Measurements from ENCODE around the gene FHOD3. TPM values are rescaled to one million over a fixed set of nuclear protein-coding genes. Genes with fewer than 3 reads are reported as not detected.

FHOD3 gene
- total RNA-seq, 2 experiments from 2014 or later = not detected

- DNase-seq = no peak
- ChIA-PET POLR2A (no interaction called here), CTCF (no interaction called here)
- intact Hi-C loops (cut with micrococcal nuclease) = no loop called here
- H3K9me3 Mint-ChIP-seq = no peaks in the 10 kb centered on the region
- no peaks in the 10 kb centered on the region for H3K36me3 Mint-ChIP-seq (ENCODE audit: low read depth)
- no peaks in the 10 kb centered on the region for H3K4me1 Mint-ChIP-seq (ENCODE audit: low read depth)
- no peak overlapping the region for H3K27ac Mint-ChIP-seq
- no peak for ATAC-seq
- H3K4me3 Mint-ChIP-seq = no peak overlapping the region
- peaks cover 13% of the 10 kb centered on the region for H3K27me3 Mint-ChIP-seq
- TF ChIP-seq, protein P1, sequence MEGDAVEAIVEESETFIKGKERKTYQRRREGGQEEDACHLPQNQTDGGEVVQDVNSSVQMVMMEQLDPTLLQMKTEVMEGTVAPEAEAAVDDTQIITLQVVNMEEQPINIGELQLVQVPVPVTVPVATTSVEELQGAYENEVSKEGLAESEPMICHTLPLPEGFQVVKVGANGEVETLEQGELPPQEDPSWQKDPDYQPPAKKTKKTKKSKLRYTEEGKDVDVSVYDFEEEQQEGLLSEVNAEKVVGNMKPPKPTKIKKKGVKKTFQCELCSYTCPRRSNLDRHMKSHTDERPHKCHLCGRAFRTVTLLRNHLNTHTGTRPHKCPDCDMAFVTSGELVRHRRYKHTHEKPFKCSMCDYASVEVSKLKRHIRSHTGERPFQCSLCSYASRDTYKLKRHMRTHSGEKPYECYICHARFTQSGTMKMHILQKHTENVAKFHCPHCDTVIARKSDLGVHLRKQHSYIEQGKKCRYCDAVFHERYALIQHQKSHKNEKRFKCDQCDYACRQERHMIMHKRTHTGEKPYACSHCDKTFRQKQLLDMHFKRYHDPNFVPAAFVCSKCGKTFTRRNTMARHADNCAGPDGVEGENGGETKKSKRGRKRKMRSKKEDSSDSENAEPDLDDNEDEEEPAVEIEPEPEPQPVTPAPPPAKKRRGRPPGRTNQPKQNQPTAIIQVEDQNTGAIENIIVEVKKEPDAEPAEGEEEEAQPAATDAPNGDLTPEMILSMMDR (IDR thresholded peaks at IDR 0.05) = no peak
Measured at GRCh38 chr18:36366994-36367839, 69.7 kb downstream of the FHOD3 start.

DNA sequence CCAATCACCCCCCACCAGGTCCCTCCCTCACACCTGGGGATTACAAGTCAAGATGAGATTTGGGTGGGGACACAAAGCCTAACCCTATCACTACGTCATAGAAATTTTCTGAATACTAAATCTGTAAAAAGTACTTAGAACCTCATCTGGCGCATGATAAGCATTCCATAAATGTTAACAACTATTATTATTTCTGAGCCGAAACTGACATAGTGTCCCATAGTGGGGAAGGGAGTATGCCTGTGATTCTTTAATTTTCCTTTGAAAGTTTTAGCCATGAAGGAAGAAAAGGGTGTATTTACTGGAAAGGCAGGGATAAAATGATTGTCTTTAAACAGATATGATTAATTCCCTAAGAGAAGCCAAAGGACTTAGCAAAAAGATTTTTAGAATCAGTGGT lies 71.4 kb downstream of the FHOD3 start:
- ChIA-PET CTCF (no interaction called here), POLR2A (no interaction called here)
- ATAC-seq (no peak), DNase-seq (no peak)
- Mint-ChIP-seq H3K27me3 (peaks cover 26% of the 10 kb centered on the region), H3K9me3 (no peaks in the 10 kb centered on the region), H3K4me1 (ENCODE audit: low read depth) (no peaks in the 10 kb centered on the region), H3K4me3 (no peak overlapping the region), H3K36me3 (ENCODE audit: low read depth) (no peaks in the 10 kb centered on the region), H3K27ac (no peak overlapping the region)
- TF ChIP-seq, protein P1 (IDR thresholded peaks at IDR 0.05) = no peak
- intact Hi-C loops (cut with micrococcal nuclease) = no loop called here

GRCh38 chr18:36372903-36373311 lies 75.4 kb downstream of the FHOD3 start:
- CTCF ChIA-PET = no interaction called here
- ATAC-seq = no peak
- TF ChIP-seq, protein P1 (IDR thresholded peaks at IDR 0.05) = no peak
- Mint-ChIP-seq H3K27me3 (peaks cover 30% of the 10 kb centered on the region), H3K4me3 (no peak overlapping the region), H3K4me1 (ENCODE audit: low read depth) (no peaks in the 10 kb centered on the region), H3K36me3 (ENCODE audit: low read depth) (no peaks in the 10 kb centered on the region), H3K9me3 (no peaks in the 10 kb centered on the region), H3K27ac (no peak overlapping the region)
- intact Hi-C loops (cut with micrococcal nuclease) = no loop called here
- POLR2A ChIA-PET = no interaction called here
- no peak for DNase-seq

DNA sequence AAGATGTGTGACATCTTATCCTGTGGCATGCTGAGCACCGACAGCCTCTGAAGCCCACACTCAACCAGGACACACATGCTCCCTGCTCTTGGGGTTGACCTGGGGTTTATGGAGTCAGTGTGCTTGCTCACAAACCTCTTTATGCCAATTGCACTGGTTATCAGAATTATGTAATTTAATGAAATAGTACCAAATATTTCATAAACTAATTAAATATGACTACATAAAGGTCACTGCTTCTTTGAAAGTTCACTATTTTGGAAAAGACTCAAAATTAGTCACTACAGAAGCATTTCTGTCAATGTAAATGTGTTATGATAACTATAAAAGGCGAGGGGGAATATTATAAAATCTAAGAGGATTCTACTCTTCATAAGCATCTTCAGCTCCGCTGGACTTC lies 76.7 kb downstream of the FHOD3 start:
- POLR2A ChIA-PET = no interaction called here
- no peak for ATAC-seq
- TF ChIP-seq, protein P1 (IDR thresholded peaks at IDR 0.05) = no peak
- intact Hi-C loops (cut with micrococcal nuclease) = no loop called here
- Mint-ChIP-seq H3K9me3 (no peaks in the 10 kb centered on the region), H3K36me3 (ENCODE audit: low read depth) (no peaks in the 10 kb centered on the region), H3K27me3 (peaks cover 29% of the 10 kb centered on the region), H3K27ac (no peak overlapping the region), H3K4me3 (no peak overlapping the region), H3K4me1 (ENCODE audit: low read depth) (no peaks in the 10 kb centered on the region)
- CTCF ChIA-PET = no interaction called here
- no peak for DNase-seq

DNA sequence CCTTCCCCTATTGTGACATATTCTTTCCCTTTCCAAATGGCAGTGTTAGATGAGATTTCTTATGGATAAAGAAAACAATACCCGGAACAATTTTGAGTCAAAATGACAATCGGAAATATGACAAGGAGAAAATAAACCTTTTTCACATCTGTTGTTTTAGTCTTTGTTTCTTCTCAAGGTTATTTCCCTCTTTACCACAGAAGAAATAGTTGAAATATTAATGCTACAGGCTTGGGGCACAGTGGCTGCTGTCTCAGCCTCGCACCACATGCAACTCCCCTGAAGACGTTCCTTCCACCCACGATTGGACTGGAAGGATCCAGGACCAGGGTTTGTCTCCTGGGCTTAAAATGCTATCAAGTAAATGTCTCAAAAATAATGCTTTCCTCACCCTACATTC lies 77.6 kb downstream of the FHOD3 start:
- H3K9me3 Mint-ChIP-seq = no peaks in the 10 kb centered on the region
- TF ChIP-seq, protein P1 (IDR thresholded peaks at IDR 0.05) = no peak
- H3K27ac Mint-ChIP-seq = no peak overlapping the region
- ATAC-seq (no peak), DNase-seq (no peak)
- intact Hi-C loops (cut with micrococcal nuclease) = no loop called here
- ChIA-PET CTCF (no interaction called here), POLR2A (no interaction called here)
- peaks cover 28% of the 10 kb centered on the region for H3K27me3 Mint-ChIP-seq
- H3K36me3 Mint-ChIP-seq (ENCODE audit: low read depth) = no peaks in the 10 kb centered on the region
- H3K4me3 Mint-ChIP-seq = no peak overlapping the region
- no peaks in the 10 kb centered on the region for H3K4me1 Mint-ChIP-seq (ENCODE audit: low read depth)
